ENCODE results near the gene SLK.

Gene SLK

DNA sequence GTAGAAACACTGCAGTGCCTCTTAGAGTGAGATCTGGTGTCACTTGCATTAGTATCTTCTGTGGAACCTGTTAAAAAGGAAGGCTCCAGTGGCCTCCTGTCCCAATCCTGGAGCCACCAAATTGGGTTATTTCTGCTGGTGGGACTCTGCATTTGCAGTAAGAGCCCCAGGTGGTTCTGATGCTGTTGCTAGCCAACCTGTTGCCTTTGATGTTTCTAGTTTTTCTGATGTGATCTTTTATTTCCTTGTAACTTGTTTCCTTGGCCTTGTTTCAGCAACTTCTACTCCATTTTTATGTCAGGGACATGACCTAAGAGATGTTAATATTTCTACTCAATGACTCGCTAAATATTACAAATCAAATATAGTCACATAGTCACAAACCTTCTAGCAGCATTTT lies 36.5 kb upstream of the SLK start:
- no peak for DNase-seq (ENCODE audit: low read depth)
- no peak overlapping the region for H3K4me3 ChIP-seq (ENCODE audit: low read depth, low read length)
- in situ Hi-C loops (cut with HindIII; ENCODE audit: low sequenced_read_pairs) = no loop called here
- TF ChIP-seq, protein P1, sequence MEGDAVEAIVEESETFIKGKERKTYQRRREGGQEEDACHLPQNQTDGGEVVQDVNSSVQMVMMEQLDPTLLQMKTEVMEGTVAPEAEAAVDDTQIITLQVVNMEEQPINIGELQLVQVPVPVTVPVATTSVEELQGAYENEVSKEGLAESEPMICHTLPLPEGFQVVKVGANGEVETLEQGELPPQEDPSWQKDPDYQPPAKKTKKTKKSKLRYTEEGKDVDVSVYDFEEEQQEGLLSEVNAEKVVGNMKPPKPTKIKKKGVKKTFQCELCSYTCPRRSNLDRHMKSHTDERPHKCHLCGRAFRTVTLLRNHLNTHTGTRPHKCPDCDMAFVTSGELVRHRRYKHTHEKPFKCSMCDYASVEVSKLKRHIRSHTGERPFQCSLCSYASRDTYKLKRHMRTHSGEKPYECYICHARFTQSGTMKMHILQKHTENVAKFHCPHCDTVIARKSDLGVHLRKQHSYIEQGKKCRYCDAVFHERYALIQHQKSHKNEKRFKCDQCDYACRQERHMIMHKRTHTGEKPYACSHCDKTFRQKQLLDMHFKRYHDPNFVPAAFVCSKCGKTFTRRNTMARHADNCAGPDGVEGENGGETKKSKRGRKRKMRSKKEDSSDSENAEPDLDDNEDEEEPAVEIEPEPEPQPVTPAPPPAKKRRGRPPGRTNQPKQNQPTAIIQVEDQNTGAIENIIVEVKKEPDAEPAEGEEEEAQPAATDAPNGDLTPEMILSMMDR (IDR thresholded peaks at IDR 0.05; ENCODE audit: low read depth, low read length, missing control alignments) = no peak

DNA sequence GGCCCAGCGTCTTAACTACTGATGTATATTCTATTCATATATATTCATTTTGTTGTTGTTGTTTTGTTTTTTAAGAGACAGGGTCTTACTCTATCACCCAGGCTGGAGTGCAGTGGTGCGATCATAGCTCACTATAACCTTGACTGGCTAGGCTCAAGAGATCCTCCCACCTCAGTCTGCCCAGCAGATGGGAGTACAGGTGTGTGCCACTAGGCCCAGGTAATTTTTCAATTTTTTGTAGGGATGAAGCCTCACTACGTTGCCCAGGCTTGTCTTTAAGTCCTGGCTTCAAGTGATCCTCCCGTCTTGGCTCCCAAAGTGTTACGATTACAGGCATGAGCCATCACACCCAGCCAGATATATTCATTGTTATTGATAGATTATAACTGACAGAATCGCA lies 36.1 kb upstream of the SLK start:
- in situ Hi-C loops (cut with HindIII; ENCODE audit: low sequenced_read_pairs) = no loop called here
- no peak overlapping the region for H3K4me3 ChIP-seq (ENCODE audit: low read depth, low read length)
- no peak for DNase-seq (ENCODE audit: low read depth)
- TF ChIP-seq, protein P1 (IDR thresholded peaks at IDR 0.05; ENCODE audit: low read depth, low read length, missing control alignments) = no peak

DNA sequence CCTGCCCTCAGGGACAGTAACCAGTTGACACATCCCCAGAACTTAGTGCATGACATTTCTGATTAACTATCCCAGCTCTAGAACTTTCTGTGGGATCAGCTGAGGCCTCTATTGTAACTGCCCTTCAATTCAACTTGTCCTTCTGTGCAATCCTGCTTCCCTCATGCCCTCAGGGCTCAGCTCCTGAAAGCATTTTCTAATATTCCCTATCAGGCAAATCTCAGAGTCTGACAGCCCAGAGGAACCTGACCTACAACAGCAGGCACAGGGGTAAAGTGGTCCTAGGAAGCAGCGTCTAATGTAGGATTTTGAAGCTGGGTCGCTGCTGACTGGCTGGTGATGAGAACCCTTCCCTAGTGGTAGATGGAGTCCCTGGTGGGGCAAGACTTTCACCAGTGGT lies 35.3 kb upstream of the SLK start:
- no peak overlapping the region for H3K4me3 ChIP-seq (ENCODE audit: low read depth, low read length)
- TF ChIP-seq, protein P1 (IDR thresholded peaks at IDR 0.05; ENCODE audit: low read depth, low read length, missing control alignments) = no peak
- DNase-seq (ENCODE audit: low read depth) = no peak
- in situ Hi-C loops (cut with HindIII; ENCODE audit: low sequenced_read_pairs) = no loop called here

DNA sequence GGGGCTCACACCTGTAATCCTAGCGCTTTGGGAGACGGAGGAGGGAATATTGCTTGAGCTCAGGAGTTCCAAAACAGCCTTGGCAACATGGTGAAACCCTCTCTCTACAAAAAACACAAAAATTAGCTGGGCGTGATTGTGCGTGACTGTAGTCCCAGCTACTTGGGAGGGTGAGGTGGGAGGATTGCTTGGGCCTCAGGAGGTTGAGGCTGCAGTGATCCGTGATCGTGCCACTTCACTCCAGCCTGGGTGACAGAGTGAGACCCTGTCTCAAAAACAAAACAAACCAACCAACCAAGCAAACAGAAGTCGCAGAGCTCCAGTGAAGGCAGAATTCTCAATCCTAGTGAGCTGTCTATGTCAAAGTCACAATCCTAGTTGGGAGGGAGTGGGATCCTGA lies 34.7 kb upstream of the SLK start:
- DNase-seq (ENCODE audit: low read depth) = no peak
- TF ChIP-seq, protein P1 (IDR thresholded peaks at IDR 0.05; ENCODE audit: low read depth, low read length, missing control alignments) = no peak
- H3K4me3 ChIP-seq (ENCODE audit: low read depth, low read length) = no peak overlapping the region
- in situ Hi-C loops (cut with HindIII; ENCODE audit: low sequenced_read_pairs) = no loop called here

DNA sequence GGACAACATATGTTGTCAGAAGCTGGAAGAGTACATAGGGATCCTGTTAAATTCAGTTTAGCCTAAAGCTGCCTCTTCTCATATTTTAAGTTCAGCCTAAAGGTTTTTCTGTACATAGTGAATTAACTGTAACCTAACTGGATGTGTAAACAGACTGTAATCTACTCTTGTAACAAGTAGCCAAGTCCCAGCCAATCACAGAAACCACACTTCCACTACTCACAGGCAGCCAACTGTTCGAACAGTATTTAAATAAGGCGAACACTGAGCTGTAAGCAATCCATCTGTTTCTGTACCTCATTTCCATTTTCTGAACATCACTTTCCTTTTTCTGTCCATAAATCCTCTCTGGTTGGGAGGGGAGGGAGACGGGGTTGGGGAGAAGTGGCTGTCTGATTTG lies 34.0 kb upstream of the SLK start:
- no peak for DNase-seq (ENCODE audit: low read depth)

DNA sequence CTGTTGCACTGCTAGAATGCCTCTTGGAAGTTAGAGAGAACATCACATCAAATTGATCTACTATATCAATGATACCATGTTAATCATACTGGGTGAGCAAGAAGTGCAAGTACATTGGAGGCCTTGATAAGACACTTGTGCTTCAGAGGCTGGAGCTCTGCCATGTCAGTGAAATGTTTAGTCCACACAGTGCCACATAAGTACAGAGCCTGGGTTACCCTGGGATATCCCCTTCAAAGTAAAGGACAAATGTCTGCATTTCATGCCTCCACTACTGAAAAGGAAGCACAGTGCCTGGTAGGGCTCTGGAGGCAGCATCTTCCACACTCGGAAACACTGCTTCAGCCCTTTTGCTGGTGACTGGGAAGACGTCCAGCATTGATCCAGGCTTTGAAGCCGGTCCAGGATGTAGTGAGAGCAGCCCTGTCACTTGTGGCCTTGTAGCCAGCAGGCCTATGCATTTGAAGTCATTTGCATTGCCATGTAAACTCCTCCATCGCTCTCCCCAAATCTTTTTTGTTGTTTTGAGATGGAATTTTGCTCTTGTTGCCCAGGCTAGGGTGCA lies 33.3 kb upstream of the SLK start:
- in situ Hi-C loops (cut with HindIII; ENCODE audit: low sequenced_read_pairs) = no loop called here
- H3K4me3 ChIP-seq (ENCODE audit: low read depth, low read length) = no peak overlapping the region
- TF ChIP-seq, protein P1 (IDR thresholded peaks at IDR 0.05; ENCODE audit: low read depth, low read length, missing control alignments) = no peak
- no peak for DNase-seq (ENCODE audit: low read depth)

More for the DNA sequence above, 34.0 kb upstream of the SLK start:
- in situ Hi-C loops (cut with HindIII; ENCODE audit: low sequenced_read_pairs) = no loop called here
- TF ChIP-seq, protein P1 (IDR thresholded peaks at IDR 0.05; ENCODE audit: low read depth, low read length, missing control alignments) = no peak
- H3K4me3 ChIP-seq (ENCODE audit: low read depth, low read length) = no peak overlapping the region
